KMS-11 (cell line): ENCODE data around the gene EML4.

Experiments used
- H2AFZ ChIP-seq: fragments of 200-600 bp; sonication (generic); 2 replicates; pipeline ENCODE4 v1.6.1; 2016; ENCODE audit warnings: antibody characterized with exemption, mixed run types, low read depth
- H3K27ac ChIP-seq: fragments of 200-600 bp; sonication (generic); 2 replicates; pipeline ENCODE4 v1.6.1; 2016; ENCODE audit warnings: mild to moderate bottlenecking, mixed run types
- H3K27me3 ChIP-seq: fragments of 200-600 bp; sonication (generic); 2 replicates; pipeline ENCODE4 v1.6.1; 2017; ENCODE audit warnings: mild to moderate bottlenecking, low read depth, mixed run types, moderate library complexity; ENCODE audit not compliant: insufficient read depth
- H3K36me3 ChIP-seq: fragments of 200-600 bp; sonication (generic); 2 replicates; pipeline ENCODE4 v1.6.1; 2017; ENCODE audit warnings: mild to moderate bottlenecking, mixed run types; ENCODE audit not compliant: insufficient read depth
- H3K4me1 ChIP-seq: fragments of 200-600 bp; sonication (generic); 2 replicates; pipeline ENCODE4 v1.6.1; 2016; ENCODE audit warnings: mild to moderate bottlenecking, low read depth, mixed run types; ENCODE audit not compliant: poor library complexity, severe bottlenecking
- H3K4me2 ChIP-seq: fragments of 200-600 bp; sonication (generic); 2 replicates; pipeline ENCODE4 v1.7.0; 2016; ENCODE audit warnings: mild to moderate bottlenecking, mixed run types
- H3K4me3 ChIP-seq: fragments of 200-600 bp; sonication (generic); IDR thresholded peaks from 2 replicates; pipeline ENCODE4 v1.6.1; 2017; ENCODE audit warnings: low read depth, low read length, mixed read lengths; ENCODE audit not compliant: insufficient read depth
- H3K79me2 ChIP-seq: fragments of 200-600 bp; sonication (generic); 2 replicates; pipeline ENCODE4 v1.6.1; 2016; ENCODE audit warnings: low read depth, mixed run types; ENCODE audit not compliant: insufficient read depth
- H3K9ac ChIP-seq: fragments of 200-600 bp; sonication (generic); 2 replicates; pipeline ENCODE4 v1.6.1; 2016; ENCODE audit warnings: mild to moderate bottlenecking, mixed run types
- H4K20me1 ChIP-seq: fragments of 200-600 bp; sonication (generic); 2 replicates; pipeline ENCODE4 v1.6.1; 2016; ENCODE audit warnings: mild to moderate bottlenecking, mixed run types; ENCODE audit not compliant: insufficient read depth
- TF ChIP-seq, protein P1 (sequence below): fragments of 200-600 bp; sonication (generic); conservative IDR thresholded peaks from 2 replicates; pipeline ENCODE4 v1.6.1; 2017; ENCODE audit warnings: low read depth, mild to moderate bottlenecking, antibody characterized with exemption, low read length, moderate library complexity, mixed read lengths

EML4 gene

DNA sequence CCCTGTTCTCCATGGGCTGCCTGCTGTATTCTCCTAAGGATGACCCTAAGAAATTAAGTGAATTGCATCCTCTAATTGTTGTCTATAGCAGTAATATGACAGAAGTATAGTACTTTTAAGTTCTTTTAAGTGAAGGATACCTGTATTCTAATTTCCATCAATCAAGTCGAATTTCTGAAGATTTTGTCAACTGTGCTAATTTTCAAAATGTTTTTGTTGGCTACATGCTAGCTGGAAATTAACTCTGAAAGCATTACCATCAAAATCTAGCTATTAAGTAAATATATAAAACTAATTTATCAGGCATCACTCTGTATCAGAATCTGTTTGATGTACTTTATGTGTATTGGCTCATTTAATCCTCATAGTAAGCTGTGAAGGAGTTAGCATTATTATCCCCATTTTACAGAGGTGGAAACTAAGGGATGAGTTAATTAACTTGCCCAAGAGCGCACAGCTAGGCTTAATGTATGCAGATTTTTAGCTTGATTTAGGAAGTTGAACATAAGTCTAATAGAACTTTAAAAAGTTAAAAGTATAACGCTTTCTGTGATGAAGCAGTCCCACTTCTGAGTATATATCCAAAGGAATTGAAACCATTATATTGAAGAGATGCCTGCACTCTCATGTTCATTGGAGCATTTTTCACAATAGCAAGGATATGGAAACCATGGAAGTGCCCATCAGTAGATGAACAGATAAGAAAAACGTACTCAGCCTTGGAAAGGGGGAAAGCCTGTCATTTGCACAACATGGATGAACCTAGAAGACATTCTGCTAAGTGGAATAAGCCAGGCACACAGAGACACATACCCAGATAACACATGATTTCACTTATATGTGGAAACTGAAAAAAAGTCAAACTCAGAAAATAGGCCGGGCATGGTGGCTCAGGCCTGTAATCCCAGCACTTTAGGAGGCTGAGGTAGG lies 32.0 kb downstream of the EML4 start:
- H2AFZ ChIP-seq = no peak overlapping the region
- no peaks in the 10 kb centered on the region for H3K36me3 ChIP-seq
- H3K4me2 ChIP-seq = no peak overlapping the region
- 0 out of 2 replicates have a peak, but pooled peaks cover 9% of the 10 kb centered on the region for H4K20me1 ChIP-seq
- H3K27me3 ChIP-seq = no peaks in the 10 kb centered on the region
- H3K9ac ChIP-seq = no peak overlapping the region
- TF ChIP-seq, protein P1, sequence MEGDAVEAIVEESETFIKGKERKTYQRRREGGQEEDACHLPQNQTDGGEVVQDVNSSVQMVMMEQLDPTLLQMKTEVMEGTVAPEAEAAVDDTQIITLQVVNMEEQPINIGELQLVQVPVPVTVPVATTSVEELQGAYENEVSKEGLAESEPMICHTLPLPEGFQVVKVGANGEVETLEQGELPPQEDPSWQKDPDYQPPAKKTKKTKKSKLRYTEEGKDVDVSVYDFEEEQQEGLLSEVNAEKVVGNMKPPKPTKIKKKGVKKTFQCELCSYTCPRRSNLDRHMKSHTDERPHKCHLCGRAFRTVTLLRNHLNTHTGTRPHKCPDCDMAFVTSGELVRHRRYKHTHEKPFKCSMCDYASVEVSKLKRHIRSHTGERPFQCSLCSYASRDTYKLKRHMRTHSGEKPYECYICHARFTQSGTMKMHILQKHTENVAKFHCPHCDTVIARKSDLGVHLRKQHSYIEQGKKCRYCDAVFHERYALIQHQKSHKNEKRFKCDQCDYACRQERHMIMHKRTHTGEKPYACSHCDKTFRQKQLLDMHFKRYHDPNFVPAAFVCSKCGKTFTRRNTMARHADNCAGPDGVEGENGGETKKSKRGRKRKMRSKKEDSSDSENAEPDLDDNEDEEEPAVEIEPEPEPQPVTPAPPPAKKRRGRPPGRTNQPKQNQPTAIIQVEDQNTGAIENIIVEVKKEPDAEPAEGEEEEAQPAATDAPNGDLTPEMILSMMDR = no peak
- peaks cover 28% of the 10 kb centered on the region for H3K4me1 ChIP-seq
- H3K27ac ChIP-seq = no peak overlapping the region
- H3K4me3 ChIP-seq = no peak overlapping the region
- H3K79me2 ChIP-seq = peaks cover 91% of the 10 kb centered on the region

GRCh38 chr2:42202634-42203008 lies 33.5 kb downstream of the EML4 start:
- H4K20me1 ChIP-seq = 0 out of 2 replicates have a peak, but pooled peaks cover 6% of the 10 kb centered on the region
- no peak overlapping the region for H2AFZ ChIP-seq
- H3K27me3 ChIP-seq = no peaks in the 10 kb centered on the region
- TF ChIP-seq, protein P1 = no peak
- no peak overlapping the region for H3K9ac ChIP-seq
- H3K79me2 ChIP-seq = peaks cover 89% of the 10 kb centered on the region
- no peak overlapping the region for H3K27ac ChIP-seq
- H3K4me2 ChIP-seq = no peak overlapping the region
- peaks cover 14% of the 10 kb centered on the region for H3K4me1 ChIP-seq
- no peaks in the 10 kb centered on the region for H3K36me3 ChIP-seq
- no peak overlapping the region for H3K4me3 ChIP-seq

- no peak overlapping the region for H3K9ac ChIP-seq
- peaks cover 2% of the 10 kb centered on the region for H3K4me1 ChIP-seq
- H3K4me2 ChIP-seq = no peak overlapping the region
- H2AFZ ChIP-seq = no peak overlapping the region
- H4K20me1 ChIP-seq = 0 out of 2 replicates have a peak, but pooled peaks cover 10% of the 10 kb centered on the region
- no peak overlapping the region for H3K4me3 ChIP-seq
- no peak overlapping the region for H3K27ac ChIP-seq
- TF ChIP-seq, protein P1 = no peak
- no peaks in the 10 kb centered on the region for H3K27me3 ChIP-seq
- peaks cover 85% of the 10 kb centered on the region for H3K79me2 ChIP-seq
- H3K36me3 ChIP-seq = no peaks in the 10 kb centered on the region
These were observed 34.6 kb downstream of the EML4 start for GRCh38 chr2:42203792-42204191.

- peaks cover 83% of the 10 kb centered on the region for H3K79me2 ChIP-seq
- H3K27ac ChIP-seq = no peak overlapping the region
These were observed 36.2 kb downstream of the EML4 start for GRCh38 chr2:42205337-42205736.

More at GRCh38 chr2:42205337-42205736, 36.2 kb downstream of the EML4 start:
- H3K27me3 ChIP-seq = no peaks in the 10 kb centered on the region
- no peak overlapping the region for H2AFZ ChIP-seq
- no peaks in the 10 kb centered on the region for H3K36me3 ChIP-seq
- 0 out of 2 replicates have a peak, but pooled peaks cover 14% of the 10 kb centered on the region for H4K20me1 ChIP-seq
- H3K4me3 ChIP-seq = no peak overlapping the region
- H3K4me1 ChIP-seq = no peaks in the 10 kb centered on the region
- TF ChIP-seq, protein P1 = no peak
- H3K4me2 ChIP-seq = no peak overlapping the region
- no peak overlapping the region for H3K9ac ChIP-seq
